ENCODE measurements around the gene CEP78.
"Not testable (repeated sequence)": the region's sequence is repeated elsewhere in the genome, so short reads cannot be mapped to it uniquely, and the experiment has no call there.

CEP78 gene

GRCh38 chr9:78214492-78214891 is 21.4 kb upstream of the CEP78 start:
- Mint-ChIP-seq H3K4me1 (peaks cover 17% of the 10 kb centered on the region), H3K27ac (no peak overlapping the region), H3K9me3 (no peaks in the 10 kb centered on the region), H3K27me3 (no peaks in the 10 kb centered on the region), H3K4me3 (no peak overlapping the region), H3K36me3 (no peaks in the 10 kb centered on the region)
- DNase-seq (ENCODE audit: low spot score in 2 of 2) (no peak), ATAC-seq (ENCODE audit: low read depth) (no peak)

GRCh38 chr9:78215706-78216105 is 20.2 kb upstream of the CEP78 start:
- H3K27ac Mint-ChIP-seq, result no peak overlapping the region
- H3K4me3 Mint-ChIP-seq, result no peak overlapping the region
- no peaks in the 10 kb centered on the region for H3K36me3 Mint-ChIP-seq
- H3K4me1 Mint-ChIP-seq, result peaks cover 10% of the 10 kb centered on the region
- no peaks in the 10 kb centered on the region for H3K27me3 Mint-ChIP-seq
- DNase-seq (ENCODE audit: low spot score in 2 of 2) (no peak), ATAC-seq (ENCODE audit: low read depth) (no peak)
- no peaks in the 10 kb centered on the region for H3K9me3 Mint-ChIP-seq

- no peak for DNase-seq (ENCODE audit: low spot score in 2 of 2)
- H3K27ac Mint-ChIP-seq, result no peak overlapping the region
Measured at GRCh38 chr9:78218890-78219289, 17.0 kb upstream of the CEP78 start.

GRCh38 chr9:78221425-78221824 is 14.4 kb upstream of the CEP78 start:
- H3K4me3 Mint-ChIP-seq, result no peak overlapping the region
- no peaks in the 10 kb centered on the region for H3K36me3 Mint-ChIP-seq
- no peaks in the 10 kb centered on the region for H3K4me1 Mint-ChIP-seq
- H3K9me3 Mint-ChIP-seq, result no peaks in the 10 kb centered on the region
- no peak for ATAC-seq (ENCODE audit: low read depth)
- no peak for DNase-seq (ENCODE audit: low spot score in 2 of 2)
- H3K27me3 Mint-ChIP-seq, result no peaks in the 10 kb centered on the region
- no peak overlapping the region for H3K27ac Mint-ChIP-seq

More at GRCh38 chr9:78218890-78219289, 17.0 kb upstream of the CEP78 start:
- H3K4me1 Mint-ChIP-seq, result no peaks in the 10 kb centered on the region
- H3K36me3 Mint-ChIP-seq, result no peaks in the 10 kb centered on the region
- no peak overlapping the region for H3K4me3 Mint-ChIP-seq
- H3K27me3 Mint-ChIP-seq, result no peaks in the 10 kb centered on the region
- H3K9me3 Mint-ChIP-seq, result no peaks in the 10 kb centered on the region
- ATAC-seq (ENCODE audit: low read depth), result no peak

GRCh38 chr9:78221841-78222240 is 14.0 kb upstream of the CEP78 start:
- H3K4me1 Mint-ChIP-seq; DNase-seq (ENCODE audit: low spot score in 2 of 2); H3K4me3 Mint-ChIP-seq; H3K36me3 Mint-ChIP-seq; H3K27ac Mint-ChIP-seq; H3K27me3 Mint-ChIP-seq; H3K9me3 Mint-ChIP-seq; ATAC-seq (ENCODE audit: low read depth): not testable (repeated sequence)

- no peaks in the 10 kb centered on the region for H3K36me3 Mint-ChIP-seq
- H3K4me3 Mint-ChIP-seq, result no peak overlapping the region
- peaks cover 5% of the 10 kb centered on the region for H3K4me1 Mint-ChIP-seq
- H3K27ac Mint-ChIP-seq, result no peak overlapping the region
- ATAC-seq (ENCODE audit: low read depth) (no peak), DNase-seq (ENCODE audit: low spot score in 2 of 2) (no peak)
- peaks cover 2% of the 10 kb centered on the region for H3K27me3 Mint-ChIP-seq
- H3K9me3 Mint-ChIP-seq, result no peaks in the 10 kb centered on the region
Measured at GRCh38 chr9:78230761-78231160, 5.1 kb upstream of the CEP78 start.

GRCh38 chr9:78232471-78232870 is 3.4 kb upstream of the CEP78 start:
- H3K36me3 Mint-ChIP-seq; H3K9me3 Mint-ChIP-seq; ATAC-seq (ENCODE audit: low read depth); H3K27me3 Mint-ChIP-seq; H3K27ac Mint-ChIP-seq; H3K4me3 Mint-ChIP-seq; DNase-seq (ENCODE audit: low spot score in 2 of 2): not testable (repeated sequence)
- H3K4me1 Mint-ChIP-seq, result peaks cover 12% of the 10 kb centered on the region

- Mint-ChIP-seq H3K27ac (no peak overlapping the region), H3K27me3 (no peaks in the 10 kb centered on the region), H3K9me3 (no peaks in the 10 kb centered on the region), H3K4me1 (peaks cover 20% of the 10 kb centered on the region), H3K4me3 (peak overlapping the region; percentile 97), H3K36me3 (peaks cover under 1% of the 10 kb centered on the region)
- DNase-seq (ENCODE audit: low spot score in 2 of 2) (no peak), ATAC-seq (ENCODE audit: low read depth) (no peak)
Measured at GRCh38 chr9:78234810-78235209, 1.1 kb upstream of the CEP78 start.

- peak overlapping the region; percentile 89 for H3K27ac Mint-ChIP-seq
- H3K9me3 Mint-ChIP-seq, result no peaks in the 10 kb centered on the region
- H3K4me1 Mint-ChIP-seq, result peaks cover 20% of the 10 kb centered on the region
- H3K4me3 Mint-ChIP-seq, result peak overlapping the region; percentile 97
- DNase-seq (ENCODE audit: low spot score in 2 of 2) (no peak), ATAC-seq (ENCODE audit: low read depth) (no peak)
- peaks cover 4% of the 10 kb centered on the region for H3K36me3 Mint-ChIP-seq
- H3K27me3 Mint-ChIP-seq, result no peaks in the 10 kb centered on the region
Measured at GRCh38 chr9:78235256-78235761, 566 bp upstream of the CEP78 start.

GRCh38 chr9:78236551-78236910 is 656 bp downstream of the CEP78 start:
- H3K27ac Mint-ChIP-seq, result peak overlapping the region; percentile 89

GRCh38 chr9:78238046-78239038 is 2.5 kb downstream of the CEP78 start:
- Mint-ChIP-seq H3K9me3 (no peaks in the 10 kb centered on the region), H3K4me1 (peaks cover 20% of the 10 kb centered on the region), H3K27me3 (no peaks in the 10 kb centered on the region), H3K27ac (no peak overlapping the region), H3K4me3 (no peak overlapping the region), H3K36me3 (peaks cover 16% of the 10 kb centered on the region)
- no peak for DNase-seq (ENCODE audit: low spot score in 2 of 2)
- no peak for ATAC-seq (ENCODE audit: low read depth)

More at GRCh38 chr9:78236551-78236910, 656 bp downstream of the CEP78 start:
- Mint-ChIP-seq H3K36me3 (peaks cover 9% of the 10 kb centered on the region), H3K4me3 (peak overlapping the region; percentile 97), H3K4me1 (peaks cover 20% of the 10 kb centered on the region), H3K27me3 (no peaks in the 10 kb centered on the region), H3K9me3 (no peaks in the 10 kb centered on the region)
- DNase-seq (ENCODE audit: low spot score in 2 of 2) (no peak), ATAC-seq (ENCODE audit: low read depth) (no peak)

- H3K4me3 Mint-ChIP-seq, result no peak overlapping the region
- DNase-seq (ENCODE audit: low spot score in 2 of 2) (no peak), ATAC-seq (ENCODE audit: low read depth) (no peak)
- H3K9me3 Mint-ChIP-seq, result no peaks in the 10 kb centered on the region
- no peaks in the 10 kb centered on the region for H3K27me3 Mint-ChIP-seq
- H3K36me3 Mint-ChIP-seq, result peaks cover 18% of the 10 kb centered on the region
- H3K4me1 Mint-ChIP-seq, result peaks cover 19% of the 10 kb centered on the region
- no peak overlapping the region for H3K27ac Mint-ChIP-seq
Measured at GRCh38 chr9:78239506-78239905, 3.6 kb downstream of the CEP78 start.

- H3K4me3 Mint-ChIP-seq, result no peak overlapping the region
- peaks cover 10% of the 10 kb centered on the region for H3K4me1 Mint-ChIP-seq
- no peaks in the 10 kb centered on the region for H3K9me3 Mint-ChIP-seq
- DNase-seq (ENCODE audit: low spot score in 2 of 2) (no peak), ATAC-seq (ENCODE audit: low read depth) (no peak)
- no peak overlapping the region for H3K27ac Mint-ChIP-seq
- peaks cover 25% of the 10 kb centered on the region for H3K36me3 Mint-ChIP-seq
- H3K27me3 Mint-ChIP-seq, result no peaks in the 10 kb centered on the region
Measured at GRCh38 chr9:78242041-78242440, 6.2 kb downstream of the CEP78 start.

GRCh38 chr9:78243130-78243529 is 7.3 kb downstream of the CEP78 start:
- Mint-ChIP-seq H3K27me3 (no peaks in the 10 kb centered on the region), H3K36me3 (peaks cover 32% of the 10 kb centered on the region), H3K4me1 (peaks cover 4% of the 10 kb centered on the region), H3K9me3 (no peaks in the 10 kb centered on the region), H3K27ac (no peak overlapping the region), H3K4me3 (no peak overlapping the region)
- DNase-seq (ENCODE audit: low spot score in 2 of 2) (no peak), ATAC-seq (ENCODE audit: low read depth) (no peak)
